GM21515 (cell line): ENCODE data around the gene TINCR.
"Not testable (repeated sequence)": the region's sequence is repeated elsewhere in the genome, so short reads cannot be mapped to it uniquely, and the experiment has no call there.

ENCODE experiments used
- ATAC-seq: cut with Tn5 transposase; IDR thresholded peaks from one replicate; pipeline ENCODE4 v1.9.1; 2021; ENCODE audit not compliant: unreplicated experiment

Gene TINCR

DNA sequence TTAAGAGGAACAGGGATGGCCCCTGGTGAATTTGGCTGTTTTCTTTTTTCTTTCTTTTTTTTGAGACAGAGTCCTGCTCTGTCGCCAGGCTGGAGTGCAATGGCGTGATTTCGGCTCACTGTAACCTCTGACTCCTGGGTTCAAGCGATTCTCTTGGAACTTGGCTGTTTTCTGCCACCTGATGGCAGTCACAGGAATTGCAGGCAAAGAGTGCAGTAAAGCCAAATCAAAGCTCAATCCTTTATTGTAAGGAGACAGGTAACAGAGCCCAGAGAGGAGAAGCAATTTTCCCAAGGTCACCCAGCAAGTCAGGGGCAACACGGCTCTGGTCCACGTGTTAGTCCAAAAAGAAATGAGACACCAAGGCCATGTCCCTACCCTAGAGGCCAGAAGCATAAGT lies 6.2 kb downstream of the TINCR start:
- no peak for ATAC-seq

- ATAC-seq, result no peak
Observed at GRCh38 chr19:5560156-5560555, 7.6 kb downstream of the TINCR start.

DNA sequence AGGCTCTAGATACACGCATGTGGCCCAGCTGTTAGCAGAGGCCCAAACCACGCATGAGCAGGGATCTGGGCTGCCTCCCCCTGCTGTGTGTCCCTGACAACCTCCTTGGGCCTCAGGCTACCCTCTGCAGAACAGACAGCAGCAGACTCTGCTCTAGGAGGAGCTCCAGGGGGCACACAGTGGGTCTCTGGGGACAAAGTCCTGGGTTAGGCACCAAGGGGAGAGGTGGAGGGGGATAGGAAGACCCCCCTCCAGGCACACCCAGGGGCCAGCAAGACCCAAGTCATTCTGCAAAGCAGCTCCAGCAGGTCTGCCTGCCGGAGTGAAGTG lies 8.0 kb downstream of the TINCR start:
- ATAC-seq, result no peak

GRCh38 chr19:5558101-5558621 lies 9.6 kb downstream of the TINCR start:
- ATAC-seq, result no peak

GRCh38 chr19:5557691-5558090 lies 10.1 kb downstream of the TINCR start:
- no peak for ATAC-seq

- ATAC-seq, result no peak
Observed at GRCh38 chr19:5554828-5555227, 12.9 kb downstream of the TINCR start.

DNA sequence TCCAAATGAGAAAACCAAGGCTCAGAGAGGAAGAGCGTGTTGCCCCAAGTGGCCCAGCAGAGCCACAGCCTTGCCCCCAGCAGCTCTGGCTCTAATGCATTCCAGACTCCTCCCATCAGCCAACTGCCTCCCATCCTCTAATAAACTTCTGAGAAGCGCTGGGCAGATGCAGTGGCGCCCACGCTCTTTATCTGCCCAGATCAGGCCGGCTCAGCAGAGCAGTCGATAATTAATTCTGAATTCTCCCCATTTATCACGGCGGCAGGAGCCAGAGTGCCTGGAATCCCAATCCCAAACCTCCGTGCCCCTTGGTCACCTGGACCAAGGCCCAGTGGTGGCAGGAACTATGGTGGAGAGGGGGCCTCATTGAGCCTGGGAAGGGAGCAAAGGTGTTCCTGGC lies 13.9 kb downstream of the TINCR start:
- no peak for ATAC-seq

DNA sequence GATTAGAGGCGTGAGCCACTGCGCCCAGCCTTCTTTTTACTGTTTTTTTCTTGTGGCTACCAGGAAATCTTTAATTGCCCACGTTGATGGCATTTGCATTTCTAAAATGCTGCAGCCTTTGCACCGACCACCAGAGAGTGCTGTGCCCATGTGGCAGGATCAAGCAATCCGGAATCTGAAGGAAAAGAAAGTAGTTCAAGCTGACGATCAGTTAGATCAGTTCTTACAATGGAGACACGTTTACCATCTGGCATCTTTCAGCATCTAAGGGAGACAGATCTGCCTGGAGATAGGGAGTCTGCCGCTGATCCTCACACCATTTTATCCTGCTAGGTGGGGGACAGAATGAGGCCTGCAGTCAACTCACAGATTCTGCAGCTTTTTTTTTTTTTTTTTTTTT lies 19.9 kb downstream of the TINCR start:
- no peak for ATAC-seq

- no peak for ATAC-seq
Observed at GRCh38 chr19:5545984-5546383, 21.8 kb downstream of the TINCR start.

DNA sequence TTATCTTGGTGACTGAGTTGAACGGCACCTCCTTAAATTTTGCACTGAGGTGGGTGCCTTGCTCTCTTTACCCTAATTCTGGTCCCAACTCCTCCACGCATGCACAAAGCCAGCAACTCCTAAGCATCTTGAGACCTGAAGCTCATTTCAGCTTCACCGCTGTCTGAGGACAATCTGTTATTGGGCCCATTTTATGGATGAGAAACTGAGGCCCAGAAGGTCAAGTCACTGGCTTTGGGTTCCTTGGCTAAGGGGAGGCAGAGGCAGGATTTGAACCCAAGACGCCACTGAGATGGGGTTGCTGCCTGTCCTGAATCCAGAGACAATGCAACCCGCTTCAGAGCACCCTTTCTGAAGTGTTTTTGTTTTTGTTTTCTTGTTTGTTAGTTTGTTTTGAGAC lies 22.7 kb downstream of the TINCR start:
- no peak for ATAC-seq

GRCh38 chr19:5542665-5543064 lies 25.1 kb downstream of the TINCR start:
- no peak for ATAC-seq

- ATAC-seq, result no peak
Observed at GRCh38 chr19:5541456-5541855, 26.3 kb downstream of the TINCR start.

DNA sequence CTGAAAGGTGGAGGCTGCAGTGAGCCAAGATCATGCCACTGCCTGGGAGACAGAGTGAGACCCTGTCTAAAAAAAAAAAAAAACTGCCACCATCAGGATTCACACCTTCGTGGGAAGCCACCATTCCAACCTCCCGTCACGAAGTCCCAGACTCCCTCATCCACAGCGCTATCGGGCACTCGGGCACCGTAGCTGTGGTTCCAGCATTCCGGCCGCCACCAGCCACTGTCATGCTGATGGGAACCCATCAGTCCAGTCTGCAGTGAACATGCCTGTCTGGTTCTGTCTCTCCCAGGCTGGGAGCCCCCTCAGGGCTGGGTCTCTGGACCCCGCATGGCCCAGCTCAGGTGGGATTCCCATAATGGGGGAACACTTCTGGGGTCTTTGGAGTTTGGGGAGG lies 27.5 kb downstream of the TINCR start:
- ATAC-seq, result no peak

DNA sequence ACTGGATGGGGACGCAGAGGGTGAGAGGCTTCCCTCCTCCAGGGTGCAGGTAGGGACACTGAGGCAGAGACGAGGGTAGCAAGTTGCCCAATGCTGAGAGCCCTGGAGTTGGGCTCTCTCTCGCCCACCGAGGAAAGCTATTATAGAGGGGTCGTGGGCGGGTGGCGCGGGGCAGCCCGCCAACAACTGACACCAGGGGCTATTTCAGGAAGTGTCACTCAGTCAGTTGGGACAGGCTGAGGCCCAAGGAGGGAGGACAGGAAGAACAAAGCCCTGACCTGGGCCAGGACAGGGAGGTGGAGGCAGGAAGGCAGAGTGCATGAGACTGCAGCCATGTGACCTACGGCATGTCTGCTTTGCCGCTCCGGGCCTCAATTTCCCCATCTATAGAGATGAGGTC lies 29.9 kb downstream of the TINCR start:
- ATAC-seq, result no peak

DNA sequence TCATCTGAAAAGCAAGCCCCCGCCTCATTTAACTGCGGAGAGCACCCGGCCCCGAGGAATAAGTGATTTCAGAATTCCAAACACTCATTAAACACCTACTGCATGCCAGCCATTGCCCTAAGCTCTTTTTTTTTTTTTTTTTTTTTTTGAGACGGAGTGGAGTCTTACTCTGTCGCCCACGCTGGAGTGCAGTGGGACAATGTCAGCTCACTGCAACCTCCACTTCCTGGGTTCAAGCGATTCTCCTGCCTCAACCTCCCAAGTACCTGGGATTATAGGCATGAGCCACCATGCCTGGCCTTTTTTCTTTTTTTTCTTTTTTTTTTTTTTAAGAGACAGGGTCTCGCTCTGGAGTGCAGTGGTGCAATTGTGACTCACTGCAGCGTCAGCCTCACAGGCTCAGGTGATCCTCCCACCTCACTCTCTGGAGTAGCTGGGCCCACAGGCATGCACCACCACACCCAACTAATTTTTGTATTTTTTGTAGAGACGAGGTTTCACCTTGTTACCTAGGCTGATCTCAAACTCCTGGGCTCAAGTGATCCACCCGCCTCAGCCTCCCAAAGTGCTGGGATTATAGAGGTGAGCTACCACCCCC lies 30.7 kb downstream of the TINCR start:
- not testable (repeated sequence) for ATAC-seq

GRCh38 chr19:5536337-5536894 lies 31.3 kb downstream of the TINCR start:
- ATAC-seq, result no peak

- no peak for ATAC-seq
Observed at GRCh38 chr19:5534787-5535586, 32.8 kb downstream of the TINCR start.

- ATAC-seq, result no peak
Observed at GRCh38 chr19:5533257-5533656, 34.5 kb downstream of the TINCR start.

DNA sequence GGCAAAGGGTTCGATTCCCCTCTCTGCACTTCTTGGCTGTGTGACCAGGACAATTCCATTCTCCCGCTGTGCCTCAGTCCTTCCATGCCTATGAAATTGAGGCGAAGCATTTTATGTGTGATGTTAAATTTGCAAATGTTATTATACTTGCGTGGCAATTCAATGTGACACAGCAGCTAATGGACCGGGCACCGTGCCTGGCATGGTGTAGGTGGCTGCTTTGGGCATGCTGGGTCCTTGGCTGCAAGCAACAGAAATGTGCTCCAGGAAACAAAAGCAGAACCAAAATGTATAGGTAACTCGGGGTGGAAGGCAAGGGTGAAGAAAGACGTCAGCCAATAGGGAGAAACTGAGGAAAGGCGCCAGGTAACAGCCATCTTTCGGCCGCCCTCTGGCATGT lies 37.1 kb downstream of the TINCR start:
- no peak for ATAC-seq

DNA sequence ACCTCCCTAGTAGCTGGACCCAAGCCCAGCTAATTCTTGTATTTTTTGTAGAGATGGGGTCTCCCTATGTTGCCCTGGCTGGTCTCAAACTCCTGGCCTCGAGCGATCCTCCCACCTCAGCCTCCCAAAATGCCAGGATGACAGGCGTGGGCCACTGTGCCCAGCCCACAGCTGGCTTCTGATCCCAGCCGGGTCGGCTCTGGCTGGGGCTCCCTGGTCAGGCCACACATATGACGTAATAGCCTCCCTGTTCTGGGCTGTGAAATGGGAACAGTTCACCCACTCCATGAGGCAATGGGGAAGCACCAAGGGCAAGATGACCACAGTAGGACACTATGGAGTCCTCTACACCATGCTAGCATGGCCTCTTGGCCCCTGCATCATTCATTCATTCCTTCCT lies 41.1 kb downstream of the TINCR start:
- ATAC-seq, result no peak

GRCh38 chr19:5524081-5524480 lies 43.7 kb downstream of the TINCR start:
- no peak for ATAC-seq

DNA sequence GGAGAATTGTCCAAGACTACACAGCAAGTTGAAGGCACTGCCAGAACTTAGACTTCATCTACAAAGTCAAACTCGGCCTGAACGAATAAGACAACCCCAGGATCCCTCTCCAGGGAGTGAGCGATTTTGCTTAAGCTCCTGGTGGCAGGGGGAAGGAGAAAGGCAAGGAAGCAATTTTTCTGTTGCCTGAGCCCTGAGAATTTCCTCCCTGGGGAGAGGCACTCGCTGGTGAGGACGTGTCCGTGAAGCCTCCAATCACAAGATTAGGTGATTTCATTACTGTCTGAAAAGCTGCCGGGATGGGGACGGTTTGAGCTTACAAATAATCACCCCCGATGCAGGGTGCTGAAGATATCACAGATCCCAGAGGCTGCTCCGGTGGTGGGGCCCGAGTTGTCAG lies 45.6 kb downstream of the TINCR start:
- no peak for ATAC-seq
